Measurements from ENCODE around the gene ASRGL1.
"Not testable (repeated sequence)": the region's sequence is repeated elsewhere in the genome, so short reads cannot be mapped to it uniquely, and the experiment has no call there.

Gene ASRGL1

DNA sequence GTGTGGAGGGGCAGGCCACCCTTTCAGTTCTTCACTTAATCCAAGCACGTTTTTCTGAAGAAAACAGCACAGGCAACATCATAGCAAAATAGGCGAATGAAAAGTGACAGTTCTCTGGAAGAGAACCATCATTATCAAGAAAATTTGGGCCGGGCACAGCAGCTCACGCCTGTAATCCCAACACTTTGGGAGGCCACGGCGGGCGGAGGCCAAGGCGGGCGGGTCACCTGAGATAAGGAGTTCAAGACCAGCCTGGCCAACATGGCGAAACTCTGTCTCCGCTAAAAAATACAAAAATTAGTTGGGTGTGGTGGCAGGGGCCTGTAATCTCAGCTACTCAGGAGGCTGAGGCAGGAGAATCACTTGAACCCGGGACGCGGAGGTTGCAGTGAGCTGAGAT is 9.7 kb upstream of the ASRGL1 start:
- H3K4me2 ChIP-seq (ENCODE audit: low read depth, low read length, poor library complexity, severe bottlenecking); H3K27ac ChIP-seq (ENCODE audit: low read depth, low read length); H3K9ac ChIP-seq (ENCODE audit: low read length): not testable (repeated sequence)

DNA sequence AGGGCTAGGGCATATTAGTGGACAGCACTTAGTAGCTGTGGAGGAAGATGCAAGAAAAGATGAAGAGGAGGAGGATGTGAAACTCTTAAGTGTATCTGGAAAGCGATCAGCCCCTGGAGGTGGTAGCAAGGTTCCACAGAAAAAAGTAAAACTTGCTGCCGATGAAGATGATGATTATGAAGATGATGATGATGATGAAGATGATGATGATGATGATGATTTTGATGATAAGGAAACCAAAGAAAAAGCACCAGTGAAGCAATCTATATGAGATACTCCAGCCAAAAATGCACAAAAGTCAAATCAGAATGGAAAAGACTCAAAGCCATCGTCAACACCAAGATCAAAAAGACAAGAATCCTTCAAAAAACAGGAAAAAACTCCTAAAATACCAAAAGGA is 6.0 kb upstream of the ASRGL1 start:
- H3K27ac ChIP-seq (ENCODE audit: low read depth, low read length); H3K36me3 ChIP-seq (ENCODE audit: low read length); H3K9me3 ChIP-seq (ENCODE audit: insufficient read depth, low read length); H3K4me3 ChIP-seq (ENCODE audit: insufficient read depth, low read length, poor library complexity, severe bottlenecking); H2AFZ ChIP-seq (ENCODE audit: low read depth, low read length, severe bottlenecking); H3K4me2 ChIP-seq (ENCODE audit: low read depth, low read length, poor library complexity, severe bottlenecking); H3K27me3 ChIP-seq (ENCODE audit: low read length); H3K9ac ChIP-seq (ENCODE audit: low read length); H3K79me2 ChIP-seq (ENCODE audit: insufficient read depth, low read length); H3F3A ChIP-seq (ENCODE audit: insufficient read depth); H4K20me1 ChIP-seq (ENCODE audit: low read depth, low read length); H3K9me2 ChIP-seq (replicated peaks; ENCODE audit: insufficient read depth, low read length): not testable (repeated sequence)

More for the DNA sequence above, 9.7 kb upstream of the ASRGL1 start:
- not testable (repeated sequence) for H3K27me3 ChIP-seq (ENCODE audit: low read length); H2AFZ ChIP-seq (ENCODE audit: low read depth, low read length, severe bottlenecking); H3F3A ChIP-seq (ENCODE audit: insufficient read depth); H3K79me2 ChIP-seq (ENCODE audit: insufficient read depth, low read length); H4K20me1 ChIP-seq (ENCODE audit: low read depth, low read length); H3K9me3 ChIP-seq (ENCODE audit: insufficient read depth, low read length); H3K9me2 ChIP-seq (replicated peaks; ENCODE audit: insufficient read depth, low read length); H3K4me3 ChIP-seq (ENCODE audit: insufficient read depth, low read length, poor library complexity, severe bottlenecking); H3K36me3 ChIP-seq (ENCODE audit: low read length)

DNA sequence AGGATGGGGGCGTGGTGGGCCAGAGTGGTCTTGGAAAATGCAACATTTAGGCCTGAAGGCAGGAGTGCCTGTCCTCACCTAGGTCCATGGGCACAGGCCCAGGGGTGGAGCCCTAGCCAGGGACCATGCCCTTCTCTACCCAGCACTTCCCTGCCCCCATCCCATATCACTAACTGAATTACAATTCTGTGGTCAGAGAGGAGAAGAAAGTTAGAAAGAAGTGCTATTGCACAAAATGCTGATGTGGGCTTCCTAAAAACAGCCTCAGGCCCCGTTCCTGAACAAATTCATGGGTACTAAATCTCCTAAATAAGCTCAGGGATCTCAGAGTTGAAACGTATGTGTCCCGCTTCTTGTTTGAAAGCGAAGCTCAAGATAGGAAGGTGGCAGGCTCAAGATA is 3.5 kb upstream of the ASRGL1 start:
- H3K9ac ChIP-seq (ENCODE audit: low read length), result no peak overlapping the region
- H3K79me2 ChIP-seq (ENCODE audit: insufficient read depth, low read length), result no peaks in the 10 kb centered on the region; the same call in 1 of the 2 replicates
- H3K36me3 ChIP-seq (ENCODE audit: low read length), result no peaks in the 10 kb centered on the region
- no peak overlapping the region for H3K4me3 ChIP-seq (ENCODE audit: insufficient read depth, low read length, poor library complexity, severe bottlenecking)
- no peak for TF ChIP-seq EZH2phosphoT487 (conservative IDR thresholded peaks at IDR 0.05; ENCODE audit: low read length)
- TF ChIP-seq, protein P1, sequence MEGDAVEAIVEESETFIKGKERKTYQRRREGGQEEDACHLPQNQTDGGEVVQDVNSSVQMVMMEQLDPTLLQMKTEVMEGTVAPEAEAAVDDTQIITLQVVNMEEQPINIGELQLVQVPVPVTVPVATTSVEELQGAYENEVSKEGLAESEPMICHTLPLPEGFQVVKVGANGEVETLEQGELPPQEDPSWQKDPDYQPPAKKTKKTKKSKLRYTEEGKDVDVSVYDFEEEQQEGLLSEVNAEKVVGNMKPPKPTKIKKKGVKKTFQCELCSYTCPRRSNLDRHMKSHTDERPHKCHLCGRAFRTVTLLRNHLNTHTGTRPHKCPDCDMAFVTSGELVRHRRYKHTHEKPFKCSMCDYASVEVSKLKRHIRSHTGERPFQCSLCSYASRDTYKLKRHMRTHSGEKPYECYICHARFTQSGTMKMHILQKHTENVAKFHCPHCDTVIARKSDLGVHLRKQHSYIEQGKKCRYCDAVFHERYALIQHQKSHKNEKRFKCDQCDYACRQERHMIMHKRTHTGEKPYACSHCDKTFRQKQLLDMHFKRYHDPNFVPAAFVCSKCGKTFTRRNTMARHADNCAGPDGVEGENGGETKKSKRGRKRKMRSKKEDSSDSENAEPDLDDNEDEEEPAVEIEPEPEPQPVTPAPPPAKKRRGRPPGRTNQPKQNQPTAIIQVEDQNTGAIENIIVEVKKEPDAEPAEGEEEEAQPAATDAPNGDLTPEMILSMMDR (IDR thresholded peaks at IDR 0.05; ENCODE audit: insufficient read depth, low read length, poor library complexity, severe bottlenecking), result no peak
- no peaks in the 10 kb centered on the region for H3K27me3 ChIP-seq (ENCODE audit: low read length)
- no peaks in the 10 kb centered on the region for H3K9me3 ChIP-seq (ENCODE audit: insufficient read depth, low read length)
- no peaks in the 10 kb centered on the region for H3K9me2 ChIP-seq (replicated peaks; ENCODE audit: insufficient read depth, low read length)
- H2AFZ ChIP-seq (ENCODE audit: low read depth, low read length, severe bottlenecking), result no peak overlapping the region
- no peaks in the 10 kb centered on the region for H4K20me1 ChIP-seq (ENCODE audit: low read depth, low read length)
- no peaks in the 10 kb centered on the region for H3F3A ChIP-seq (ENCODE audit: insufficient read depth)
- no peak overlapping the region for H3K27ac ChIP-seq (ENCODE audit: low read depth, low read length)
- H3K4me2 ChIP-seq (ENCODE audit: low read depth, low read length, poor library complexity, severe bottlenecking), result no peak overlapping the region

DNA sequence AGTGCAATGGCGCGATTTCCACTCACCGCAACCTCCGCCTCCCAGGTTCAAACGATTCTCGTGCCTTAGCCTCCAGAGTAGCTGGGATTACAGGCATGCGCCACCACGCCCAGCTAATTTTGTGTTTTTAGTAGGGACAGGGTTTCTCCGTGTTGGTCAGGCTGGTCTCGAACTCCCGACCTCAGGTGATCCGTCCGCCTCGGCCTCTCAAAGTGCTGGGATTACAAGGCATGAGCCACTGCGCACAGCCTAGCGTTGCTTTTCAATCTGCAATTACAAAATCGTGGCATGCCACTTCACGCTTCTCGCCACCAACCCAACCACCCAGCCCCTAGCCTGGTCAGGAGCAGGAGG is 322 bp upstream of the ASRGL1 start:
- H3K9me2 ChIP-seq (replicated peaks; ENCODE audit: insufficient read depth, low read length); H3K9me3 ChIP-seq (ENCODE audit: insufficient read depth, low read length); H3K79me2 ChIP-seq (ENCODE audit: insufficient read depth, low read length); H3K27me3 ChIP-seq (ENCODE audit: low read length); H3F3A ChIP-seq (ENCODE audit: insufficient read depth); H4K20me1 ChIP-seq (ENCODE audit: low read depth, low read length); H3K27ac ChIP-seq (ENCODE audit: low read depth, low read length); H3K36me3 ChIP-seq (ENCODE audit: low read length): not testable (repeated sequence)
- Histone ChIP-seq H3K9ac (ENCODE audit: low read length) (peak overlapping the region; percentile 65), H3K4me2 (ENCODE audit: low read depth, low read length, poor library complexity, severe bottlenecking) (peak overlapping the region; percentile 56), H3K4me3 (ENCODE audit: insufficient read depth, low read length, poor library complexity, severe bottlenecking) (peak overlapping the region; percentile 58), H2AFZ (ENCODE audit: low read depth, low read length, severe bottlenecking) (peak overlapping the region; percentile 78)

DNA sequence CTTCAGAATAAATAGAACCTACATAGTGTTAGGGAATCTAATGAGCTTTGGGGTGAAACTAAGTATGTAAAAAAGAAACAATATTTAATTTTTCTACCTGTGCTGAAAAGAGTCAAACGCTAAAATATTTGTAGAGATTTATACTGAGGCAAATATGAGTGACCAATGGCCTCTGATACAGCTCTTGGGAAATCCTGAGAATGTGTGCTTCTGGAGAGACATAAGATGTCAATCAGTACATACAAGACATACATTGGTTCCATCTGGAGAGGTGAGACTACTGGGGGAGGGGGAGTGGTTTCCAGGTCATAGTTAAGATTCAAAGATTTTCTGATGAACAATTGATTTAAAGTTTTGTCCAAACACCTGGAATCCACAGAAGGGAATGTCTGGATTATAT is 970 bp downstream of the ASRGL1 start:
- TF ChIP-seq EZH2phosphoT487 (conservative IDR thresholded peaks at IDR 0.05; ENCODE audit: low read length), result no peak
- TF ChIP-seq, protein P1 (IDR thresholded peaks at IDR 0.05; ENCODE audit: insufficient read depth, low read length, poor library complexity, severe bottlenecking), result no peak
- Histone ChIP-seq H3K36me3 (ENCODE audit: low read length) (no peaks in the 10 kb centered on the region), H3K27ac (ENCODE audit: low read depth, low read length) (no peak overlapping the region), H3K9me2 (replicated peaks; ENCODE audit: insufficient read depth, low read length) (no peaks in the 10 kb centered on the region), H3F3A (ENCODE audit: insufficient read depth) (no peaks in the 10 kb centered on the region), H3K4me3 (ENCODE audit: insufficient read depth, low read length, poor library complexity, severe bottlenecking) (peak overlapping the region; percentile 58), H3K79me2 (ENCODE audit: insufficient read depth, low read length) (no peaks in the 10 kb centered on the region; the same call in 1 of the 2 replicates), H3K4me2 (ENCODE audit: low read depth, low read length, poor library complexity, severe bottlenecking) (peak overlapping the region; percentile 56), H2AFZ (ENCODE audit: low read depth, low read length, severe bottlenecking) (peak overlapping the region; percentile 78), H4K20me1 (ENCODE audit: low read depth, low read length) (no peaks in the 10 kb centered on the region), H3K27me3 (ENCODE audit: low read length) (no peaks in the 10 kb centered on the region), H3K9me3 (ENCODE audit: insufficient read depth, low read length) (no peaks in the 10 kb centered on the region), H3K9ac (ENCODE audit: low read length) (peak overlapping the region; percentile 65)

Data from SU-DHL-6 (cell line).